SK-N-SH (cell line): Measurements from ENCODE around the gene VCP. TPM values are rescaled to one million over a fixed set of nuclear protein-coding genes. Genes with fewer than 3 reads are reported as not detected.

Source experiments
- CTCF ChIA-PET: fragments of 300-600, 350-600 bp; formaldehyde crosslinking; extraction: SDS; loops from one replicate; lab custom pipeline; 2021; lab: Yijun Ruan, JAX
- POLR2A ChIA-PET: fragments of 350-600 bp; sonication (Branson Sonifier 250); formaldehyde crosslinking; extraction: SDS; loops from one replicate; lab custom pipeline; 2020; ENCODE audit warnings: antibody characterized with exemption, inconsistent platforms; lab: Yijun Ruan, JAX
- DNase-seq: peaks from one replicate; pipeline ENCODE4 v3.0.0; 2012
- H2AFZ ChIP-seq: fragments of 200-600 bp; sonication (generic); 2 replicates; pipeline ENCODE4 v1.8.1; 2016; ENCODE audit warnings: antibody characterized with exemption, mild to moderate bottlenecking, low read depth
- H3F3A ChIP-seq: fragments of 200-600 bp; sonication (generic); replicated peaks from 2 replicates; pipeline ENCODE3; 2016; ENCODE audit warnings: antibody characterized with exemption, mild to moderate bottlenecking; ENCODE audit not compliant: insufficient read depth
- H3K27ac ChIP-seq, 2 experiments: fragments of 200-500 bp in 1 of 2; fragments of 200-600 bp in 1 of 2; sonication (Bioruptor generic) in 1 of 2; sonication (generic), shearing (Covaris generic) in 1 of 2; 2 replicates each; pipeline versions ENCODE4 v1.5.1 to v1.6.1; 2014 to 2016; ENCODE audit warnings: low read depth in 2 of 2, inconsistent platforms in 1 of 2, low read length in 1 of 2, mild to moderate bottlenecking in 1 of 2, mixed read lengths in 1 of 2
- H3K27me3 ChIP-seq: fragments of 200-600 bp; sonication (generic), shearing (Covaris generic); 2 replicates; pipeline ENCODE4 v1.6.1; 2016; ENCODE audit warnings: mixed run types; ENCODE audit not compliant: insufficient read depth
- H3K36me3 ChIP-seq, 2 experiments: fragments of 200-500 bp in 1 of 2; fragments of 200-600 bp in 1 of 2; sonication (Bioruptor generic) in 1 of 2; sonication (generic) in 1 of 2; replicated peaks in 1 of 2; 2 replicates each; pipeline versions ENCODE3 to v1.5.1; 2014 to 2016; ENCODE audit warnings: low read length in 1 of 2, mild to moderate bottlenecking in 1 of 2; ENCODE audit not compliant: insufficient read depth in 2 of 2, control insufficient read depth in 1 of 2
- H3K4me1 ChIP-seq, 2 experiments: fragments of 200-500 bp in 1 of 2; fragments of 200-600 bp in 1 of 2; sonication (Bioruptor generic) in 1 of 2; sonication (generic), shearing (Covaris generic) in 1 of 2; 2 replicates each; pipeline versions ENCODE4 v1.5.1 to v1.6.1; 2014 to 2016; ENCODE audit warnings: low read depth in 1 of 2, low read length in 1 of 2, mixed run types in 1 of 2; ENCODE audit not compliant: insufficient read depth in 2 of 2, control insufficient read depth in 1 of 2
- H3K4me2 ChIP-seq: fragments of 200-600 bp; sonication (generic), shearing (Covaris generic); 2 replicates; pipeline ENCODE4 v1.6.1; 2017; ENCODE audit warnings: mixed run types
- H3K4me3 ChIP-seq, 2 experiments: fragments of 200-500 bp in 1 of 2; fragments of 200-600 bp in 1 of 2; sonication (Bioruptor generic) in 1 of 2; sonication (generic), shearing (Covaris generic) in 1 of 2; 2 replicates each; pipeline versions ENCODE4 v1.5.1 to v1.8.1; 2014 to 2016; ENCODE audit warnings: low read depth in 2 of 2, inconsistent platforms in 1 of 2, low read length in 1 of 2, mild to moderate bottlenecking in 1 of 2, mixed read lengths in 1 of 2, moderate library complexity in 1 of 2
- H3K79me2 ChIP-seq: fragments of 200-600 bp; sonication (generic); 2 replicates; pipeline ENCODE4 v1.8.1; 2017; ENCODE audit warnings: mild to moderate bottlenecking; ENCODE audit not compliant: insufficient read depth
- H3K9ac ChIP-seq: fragments of 200-600 bp; sonication (generic); 2 replicates; pipeline ENCODE4 v1.6.1; 2017; ENCODE audit warnings: mixed run types
- H3K9me2 ChIP-seq: fragments of 200-600 bp; sonication (generic); 2 replicates; pipeline ENCODE4 v1.6.1; 2017; ENCODE audit warnings: mixed run types
- H3K9me3 ChIP-seq: fragments of 200-600 bp; sonication (generic); 2 replicates; pipeline ENCODE4 v1.6.1; 2017; ENCODE audit warnings: mixed run types, mild to moderate bottlenecking, moderate library complexity
- H4K20me1 ChIP-seq: fragments of 200-600 bp; sonication (generic); 2 replicates; pipeline ENCODE4 v1.6.1; 2017; ENCODE audit warnings: mild to moderate bottlenecking, mixed run types; ENCODE audit not compliant: insufficient read depth
- CHD2 ChIP-seq: fragments of 150-350 bp; IDR thresholded peaks from 2 replicates; pipeline ENCODE4 v1.6.1; 2018; ENCODE audit warnings: low read length; ENCODE audit not compliant: partially characterized antibody
- FOXM1 ChIP-seq: IDR thresholded peaks from 2 replicates; pipeline ENCODE4 v1.4.0; 2012; ENCODE audit warnings: low read depth, mild to moderate bottlenecking
- MXI1 ChIP-seq: IDR thresholded peaks from 2 replicates; pipeline ENCODE4 v1.6.1; 2012; ENCODE audit warnings: mild to moderate bottlenecking, low read depth, low read length, improper control_type of control experiment
- NFIC ChIP-seq: IDR thresholded peaks from 2 replicates; pipeline ENCODE4 v1.4.0; 2012; ENCODE audit warnings: borderline replicate concordance
- SIN3A ChIP-seq: IDR thresholded peaks from 2 replicates; pipeline ENCODE4 v1.6.1; 2012; ENCODE audit warnings: low read depth, mild to moderate bottlenecking, low read length, moderate library complexity, borderline replicate concordance
- SMC3 ChIP-seq: IDR thresholded peaks from 2 replicates; pipeline ENCODE4 v1.6.1; 2012; ENCODE audit warnings: low read depth, low read length, improper control_type of control experiment
- TCF12 ChIP-seq: IDR thresholded peaks from 2 replicates; pipeline ENCODE4 v1.4.0; 2012
- USF2 ChIP-seq: fragments of 150-350 bp; IDR thresholded peaks from 2 replicates; pipeline ENCODE4 v1.6.1; 2017; ENCODE audit warnings: antibody characterized with exemption, low read length, low read depth, borderline replicate concordance
- YY1 ChIP-seq: IDR thresholded peaks from 2 replicates; pipeline ENCODE4 v1.4.0; 2012; ENCODE audit warnings: low read depth, mild to moderate bottlenecking
- WGBS: methylation state at CpG from one replicate; pipeline ENCODE4 v1.1.6; 2017; ENCODE audit warnings: low lambda C conversion rate; 5-methylcytosine and 5-hydroxymethylcytosine counted together
- polyA plus RNA-seq, 3 experiments: library from polyadenylated mRNA; depleted of rRNA; stranded (reverse); fragments of >200 nt; gene quantifications; 2 replicates each; pipeline ENCODE4 v1.2.3, GENCODE V29; 2012
- TF ChIP-seq, protein P1 (sequence below): IDR thresholded peaks from 2 replicates; pipeline ENCODE4 v1.6.1; 2012; ENCODE audit warnings: mild to moderate bottlenecking, low read depth, low read length, moderate library complexity
- TF ChIP-seq, protein P2 (sequence below): fragments of 200-600 bp; sonication (generic); IDR thresholded peaks from 2 replicates; pipeline ENCODE4 v1.6.1; 2017; ENCODE audit warnings: antibody characterized with exemption, mild to moderate bottlenecking, moderate library complexity
- TF ChIP-seq, protein P3 (sequence below): IDR thresholded peaks from 2 replicates; pipeline ENCODE4 v1.4.0; 2012; ENCODE audit warnings: low read depth, borderline replicate concordance
- TF ChIP-seq, protein P4 (sequence below): IDR thresholded peaks from 2 replicates; pipeline ENCODE4 v1.4.0; 2012; ENCODE audit warnings: low read depth, borderline replicate concordance

VCP gene
- polyA plus RNA-seq, 1 of the 3 experiments (the other 2 are of a cell fraction), result 238 TPM

- TF ChIP-seq, protein P1, sequence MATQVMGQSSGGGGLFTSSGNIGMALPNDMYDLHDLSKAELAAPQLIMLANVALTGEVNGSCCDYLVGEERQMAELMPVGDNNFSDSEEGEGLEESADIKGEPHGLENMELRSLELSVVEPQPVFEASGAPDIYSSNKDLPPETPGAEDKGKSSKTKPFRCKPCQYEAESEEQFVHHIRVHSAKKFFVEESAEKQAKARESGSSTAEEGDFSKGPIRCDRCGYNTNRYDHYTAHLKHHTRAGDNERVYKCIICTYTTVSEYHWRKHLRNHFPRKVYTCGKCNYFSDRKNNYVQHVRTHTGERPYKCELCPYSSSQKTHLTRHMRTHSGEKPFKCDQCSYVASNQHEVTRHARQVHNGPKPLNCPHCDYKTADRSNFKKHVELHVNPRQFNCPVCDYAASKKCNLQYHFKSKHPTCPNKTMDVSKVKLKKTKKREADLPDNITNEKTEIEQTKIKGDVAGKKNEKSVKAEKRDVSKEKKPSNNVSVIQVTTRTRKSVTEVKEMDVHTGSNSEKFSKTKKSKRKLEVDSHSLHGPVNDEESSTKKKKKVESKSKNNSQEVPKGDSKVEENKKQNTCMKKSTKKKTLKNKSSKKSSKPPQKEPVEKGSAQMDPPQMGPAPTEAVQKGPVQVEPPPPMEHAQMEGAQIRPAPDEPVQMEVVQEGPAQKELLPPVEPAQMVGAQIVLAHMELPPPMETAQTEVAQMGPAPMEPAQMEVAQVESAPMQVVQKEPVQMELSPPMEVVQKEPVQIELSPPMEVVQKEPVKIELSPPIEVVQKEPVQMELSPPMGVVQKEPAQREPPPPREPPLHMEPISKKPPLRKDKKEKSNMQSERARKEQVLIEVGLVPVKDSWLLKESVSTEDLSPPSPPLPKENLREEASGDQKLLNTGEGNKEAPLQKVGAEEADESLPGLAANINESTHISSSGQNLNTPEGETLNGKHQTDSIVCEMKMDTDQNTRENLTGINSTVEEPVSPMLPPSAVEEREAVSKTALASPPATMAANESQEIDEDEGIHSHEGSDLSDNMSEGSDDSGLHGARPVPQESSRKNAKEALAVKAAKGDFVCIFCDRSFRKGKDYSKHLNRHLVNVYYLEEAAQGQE, result 0 out of 2 replicates have a peak, but pooled peaks have one; percentile 13
- TF ChIP-seq SMC3 (peak; percentile 51), SIN3A (peak; percentile 63; the same call in 1 of the 2 replicates), NFIC (no peak), MXI1 (peak; percentile 71), TCF12 (no peak), YY1 (peak; percentile 85), FOXM1 (no peak), CHD2 (peak; percentile 62)
- TF ChIP-seq, protein P2, sequence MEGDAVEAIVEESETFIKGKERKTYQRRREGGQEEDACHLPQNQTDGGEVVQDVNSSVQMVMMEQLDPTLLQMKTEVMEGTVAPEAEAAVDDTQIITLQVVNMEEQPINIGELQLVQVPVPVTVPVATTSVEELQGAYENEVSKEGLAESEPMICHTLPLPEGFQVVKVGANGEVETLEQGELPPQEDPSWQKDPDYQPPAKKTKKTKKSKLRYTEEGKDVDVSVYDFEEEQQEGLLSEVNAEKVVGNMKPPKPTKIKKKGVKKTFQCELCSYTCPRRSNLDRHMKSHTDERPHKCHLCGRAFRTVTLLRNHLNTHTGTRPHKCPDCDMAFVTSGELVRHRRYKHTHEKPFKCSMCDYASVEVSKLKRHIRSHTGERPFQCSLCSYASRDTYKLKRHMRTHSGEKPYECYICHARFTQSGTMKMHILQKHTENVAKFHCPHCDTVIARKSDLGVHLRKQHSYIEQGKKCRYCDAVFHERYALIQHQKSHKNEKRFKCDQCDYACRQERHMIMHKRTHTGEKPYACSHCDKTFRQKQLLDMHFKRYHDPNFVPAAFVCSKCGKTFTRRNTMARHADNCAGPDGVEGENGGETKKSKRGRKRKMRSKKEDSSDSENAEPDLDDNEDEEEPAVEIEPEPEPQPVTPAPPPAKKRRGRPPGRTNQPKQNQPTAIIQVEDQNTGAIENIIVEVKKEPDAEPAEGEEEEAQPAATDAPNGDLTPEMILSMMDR, result peak; percentile 81
- TF ChIP-seq, all 33 proteins: peak for 16
Observed at GRCh38 chr9:35096035-35096849, 23.8 kb upstream of the VCP start, which contains the start of gene PIGO (continued).

GRCh38 chr9:35091536-35091935, 19.1 kb upstream of the VCP start:
- CTCF ChIA-PET, result interaction anchor here (1.0 to 1.6 kb wide), 2 partner anchors 192 to 512 kb away, joined by 3 to 6 read pairs; no protein-coding TSS in a partner anchor
- H3K4me2 ChIP-seq, result no peak overlapping the region
- H3K79me2 ChIP-seq, result peaks cover 14% of the 10 kb centered on the region; the same call in 1 of the 2 replicates
- TF ChIP-seq USF2 (no peak), SMC3 (no peak)
- TF ChIP-seq, protein P3, sequence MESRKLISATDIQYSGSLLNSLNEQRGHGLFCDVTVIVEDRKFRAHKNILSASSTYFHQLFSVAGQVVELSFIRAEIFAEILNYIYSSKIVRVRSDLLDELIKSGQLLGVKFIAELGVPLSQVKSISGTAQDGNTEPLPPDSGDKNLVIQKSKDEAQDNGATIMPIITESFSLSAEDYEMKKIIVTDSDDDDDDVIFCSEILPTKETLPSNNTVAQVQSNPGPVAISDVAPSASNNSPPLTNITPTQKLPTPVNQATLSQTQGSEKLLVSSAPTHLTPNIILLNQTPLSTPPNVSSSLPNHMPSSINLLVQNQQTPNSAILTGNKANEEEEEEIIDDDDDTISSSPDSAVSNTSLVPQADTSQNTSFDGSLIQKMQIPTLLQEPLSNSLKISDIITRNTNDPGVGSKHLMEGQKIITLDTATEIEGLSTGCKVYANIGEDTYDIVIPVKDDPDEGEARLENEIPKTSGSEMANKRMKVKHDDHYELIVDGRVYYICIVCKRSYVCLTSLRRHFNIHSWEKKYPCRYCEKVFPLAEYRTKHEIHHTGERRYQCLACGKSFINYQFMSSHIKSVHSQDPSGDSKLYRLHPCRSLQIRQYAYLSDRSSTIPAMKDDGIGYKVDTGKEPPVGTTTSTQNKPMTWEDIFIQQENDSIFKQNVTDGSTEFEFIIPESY, result no peak
- TF ChIP-seq, protein P4, sequence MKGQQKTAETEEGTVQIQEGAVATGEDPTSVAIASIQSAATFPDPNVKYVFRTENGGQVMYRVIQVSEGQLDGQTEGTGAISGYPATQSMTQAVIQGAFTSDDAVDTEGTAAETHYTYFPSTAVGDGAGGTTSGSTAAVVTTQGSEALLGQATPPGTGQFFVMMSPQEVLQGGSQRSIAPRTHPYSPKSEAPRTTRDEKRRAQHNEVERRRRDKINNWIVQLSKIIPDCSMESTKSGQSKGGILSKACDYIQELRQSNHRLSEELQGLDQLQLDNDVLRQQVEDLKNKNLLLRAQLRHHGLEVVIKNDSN, result no peak
- TF ChIP-seq, all 33 proteins: peak for 0
- 95% methylated on average over 15 of the region's 17 CpGs for WGBS
- peaks cover 5 to 10% of the 10 kb centered on the region in 2 experiments; a peak in 1 of 4 replicates for H3K4me1 ChIP-seq
- peaks cover 5 to 56% of the 10 kb centered on the region in 2 experiments for H3K36me3 ChIP-seq
- H3K9me3 ChIP-seq, result no peaks in the 10 kb centered on the region
- H3K27me3 ChIP-seq, result no peaks in the 10 kb centered on the region
- no peaks in the 10 kb centered on the region for H4K20me1 ChIP-seq
- no peak overlapping the region for H2AFZ ChIP-seq
- H3K27ac ChIP-seq, result no peak overlapping the region
- H3K9ac ChIP-seq, result no peak overlapping the region
- DNase-seq, result no peak
- H3F3A ChIP-seq, result peaks cover 3% of the 10 kb centered on the region
- no peaks in the 10 kb centered on the region for H3K9me2 ChIP-seq
- no peak overlapping the region for H3K4me3 ChIP-seq
- POLR2A ChIA-PET, result interaction anchor here (1.1 kb wide), 2 partner anchors 11 to 19 kb away, joined by 4 to 5 read pairs; partner anchors contain the start of genes FANCG and VCP
